CD4-positive, alpha-beta T cell (primary cell): ENCODE measurements around the gene STYXL1. TPM values are rescaled to one million over a fixed set of nuclear protein-coding genes. Genes with fewer than 3 reads are reported as not detected.

Experiments
- ATAC-seq: fragments of 200-7000 bp; cut with Tn5 transposase; one replicate; pipeline ENCODE4 v1.10.0; 2022; ENCODE audit warnings: mild to moderate bottlenecking; ENCODE audit not compliant: poor library complexity
- CTCF ChIA-PET: fragments of 350-600 bp; sonication (Branson Sonifier 250); formaldehyde crosslinking; loops from one replicate; lab custom pipeline; 2021; ENCODE audit warnings: antibody characterized with exemption, inconsistent platforms; lab: Charles Lee
- POLR2A ChIA-PET: fragments of 350-600 bp; sonication (Branson Sonifier 250); formaldehyde crosslinking; loops from one replicate; lab custom pipeline; 2021; ENCODE audit warnings: antibody characterized with exemption, inconsistent platforms; lab: Charles Lee
- DNase-seq, 14 experiments: peaks; one replicate each; pipeline ENCODE4 v3.0.0-alpha.2; 2013 to 2020; ENCODE audit warnings: mixed read lengths in 2 of 14
- H3K27ac ChIP-seq, 2 donors: one replicate each; pipeline versions ENCODE4 v1.5.1 to v1.7.0; 2013; ENCODE audit warnings: low read length in 2 of 2, low read depth in 1 of 2, mild to moderate bottlenecking in 1 of 2
- H3K27me3 ChIP-seq, 2 experiments: 1 replicate in 1 of 2; 2 replicates in 1 of 2; pipeline versions ENCODE4 v1.6.1 to v1.7.0; 2013; ENCODE audit warnings: low read length in 2 of 2, control low read depth in 1 of 2, mild to moderate bottlenecking in 1 of 2, moderate library complexity in 1 of 2; ENCODE audit not compliant: insufficient read depth in 2 of 2, control insufficient read depth in 1 of 2
- H3K36me3 ChIP-seq: one replicate; pipeline ENCODE4 v1.6.1; 2013; ENCODE audit warnings: low read length, control low read depth; ENCODE audit not compliant: insufficient read depth
- H3K4me1 ChIP-seq: one replicate; pipeline ENCODE4 v1.6.1; 2013; ENCODE audit warnings: low read length, control low read depth; ENCODE audit not compliant: insufficient read depth
- H3K4me3 ChIP-seq: one replicate; pipeline ENCODE4 v1.5.1; 2013; ENCODE audit warnings: mild to moderate bottlenecking, low read length, moderate library complexity
- H3K9me3 ChIP-seq, 2 experiments: 1 replicate in 1 of 2; 2 replicates in 1 of 2; pipeline versions ENCODE4 v1.6.1 to v1.7.0; 2013; ENCODE audit warnings: low read length in 2 of 2, mild to moderate bottlenecking in 2 of 2, control low read depth in 1 of 2, moderate library complexity in 1 of 2; ENCODE audit not compliant: control insufficient read depth in 1 of 2, insufficient read depth in 1 of 2
- H3K27ac Mint-ChIP-seq: one replicate; pipeline ENCODE4 v1.8.0; 2020; ENCODE audit warnings: mixed read lengths
- H3K27me3 Mint-ChIP-seq: one replicate; pipeline ENCODE4 v1.8.0; 2021; ENCODE audit warnings: mixed read lengths
- H3K36me3 Mint-ChIP-seq: one replicate; pipeline ENCODE4 v1.8.0; 2021; ENCODE audit warnings: low read depth, mixed read lengths
- H3K4me1 Mint-ChIP-seq: one replicate; pipeline ENCODE4 v1.8.0; 2021; ENCODE audit warnings: low read depth, mixed read lengths
- H3K4me3 Mint-ChIP-seq: one replicate; pipeline ENCODE4 v1.8.0; 2020; ENCODE audit warnings: mild to moderate bottlenecking, mixed read lengths
- H3K9me3 Mint-ChIP-seq: one replicate; pipeline ENCODE4 v1.8.0; 2020; ENCODE audit warnings: mixed read lengths
- CTCF ChIP-seq: fragments of 200-600 bp; IDR thresholded peaks from one replicate; pipeline ENCODE4 v1.8.0; 2022; ENCODE audit warnings: antibody characterized with exemption, mild to moderate bottlenecking
- intact Hi-C, 2 experiments: fragments of 100-400 bp; cut with DNase I in 1 of 2; cut with micrococcal nuclease in 1 of 2; formaldehyde crosslinking; loops; one replicate each; pipeline versions ENCODE4 v1.15.1 to v1.9.0; 2023 to 2025; cut with DNase I, micrococcal nuclease
- total RNA-seq, 174 experiments: library from RNA in 2 of 174; stranded (reverse) in 2 of 174; gene quantifications; one replicate each; pipeline ENCODE4 v1.2.3 and lab custom pipeline; 2021 to 2026

Gene STYXL1
- total RNA-seq, 2 experiments from 2014 or later: 8.4 to 8.5 TPM

- H3K36me3 ChIP-seq: no peaks in the 10 kb centered on the region
- Mint-ChIP-seq H3K27me3 (no peaks in the 10 kb centered on the region), H3K27ac (no peak overlapping the region), H3K4me3 (no peak overlapping the region), H3K9me3 (no peaks in the 10 kb centered on the region), H3K4me1 (peaks cover 10% of the 10 kb centered on the region), H3K36me3 (no peaks in the 10 kb centered on the region)
- no peaks in the 10 kb centered on the region for H3K4me1 ChIP-seq
- H3K9me3 ChIP-seq: peaks cover 0 to 28% of the 10 kb centered on the region in 2 experiments
- ChIA-PET POLR2A (no interaction called here), CTCF (no interaction called here)
- DNase-seq (no peak), ATAC-seq (no peak)
- intact Hi-C loops: no loop called here
- H3K27ac ChIP-seq: no peak overlapping the region
- TF ChIP-seq CTCF: no peak
- no peaks in the 10 kb centered on the region for H3K27me3 ChIP-seq
- no peak overlapping the region for H3K4me3 ChIP-seq
Measured at GRCh38 chr7:76074972-76075370, 27.2 kb upstream of the STYXL1 start.

- Histone ChIP-seq H3K4me1 (no peaks in the 10 kb centered on the region), H3K9me3 (peaks cover 0 to 28% of the 10 kb centered on the region in 2 experiments), H3K27me3 (no peaks in the 10 kb centered on the region), H3K27ac (no peak overlapping the region), H3K36me3 (no peaks in the 10 kb centered on the region), H3K4me3 (no peak overlapping the region)
- Mint-ChIP-seq H3K4me3 (no peak overlapping the region), H3K27ac (no peak overlapping the region), H3K36me3 (no peaks in the 10 kb centered on the region), H3K27me3 (no peaks in the 10 kb centered on the region), H3K4me1 (peaks cover 10% of the 10 kb centered on the region), H3K9me3 (no peaks in the 10 kb centered on the region)
- intact Hi-C loops: no loop called here
- ATAC-seq (no peak), DNase-seq (no peak)
- ChIA-PET CTCF (no interaction called here), POLR2A (no interaction called here)
- TF ChIP-seq CTCF: no peak
Measured at GRCh38 chr7:76074306-76074971, 26.6 kb upstream of the STYXL1 start.

- Histone ChIP-seq H3K9me3 (peaks cover 0 to 28% of the 10 kb centered on the region in 2 experiments), H3K36me3 (no peaks in the 10 kb centered on the region), H3K27ac (no peak overlapping the region), H3K27me3 (no peaks in the 10 kb centered on the region), H3K4me3 (no peak overlapping the region), H3K4me1 (no peaks in the 10 kb centered on the region)
- no peak for TF ChIP-seq CTCF
- no peak for ATAC-seq
- Mint-ChIP-seq H3K27me3 (no peaks in the 10 kb centered on the region), H3K4me1 (peaks cover 10% of the 10 kb centered on the region), H3K4me3 (no peak overlapping the region), H3K9me3 (no peaks in the 10 kb centered on the region), H3K27ac (no peak overlapping the region), H3K36me3 (no peaks in the 10 kb centered on the region)
- POLR2A ChIA-PET: no interaction called here
- intact Hi-C loops: no loop called here
- no peak for DNase-seq
- CTCF ChIA-PET: no interaction called here
Measured at GRCh38 chr7:76073335-76073990, 25.7 kb upstream of the STYXL1 start.
